Measurements from ENCODE around the gene POU6F1. TPM values are rescaled to one million over a fixed set of nuclear protein-coding genes. Genes with fewer than 3 reads are reported as not detected.

The POU6F1 gene
- total RNA-seq, 2 donors from 2014 or later, result 18.1 to 19.4 TPM

GRCh38 chr12:51202718-51203117, 15.1 kb downstream of the POU6F1 start:
- peak; percentile 3 for DNase-seq (ENCODE audit: low spot score)
- intact Hi-C loops (cut with DNase I), result no loop called here

GRCh38 chr12:51200806-51201205, 17.1 kb downstream of the POU6F1 start:
- intact Hi-C loops (cut with DNase I), result no loop called here
- DNase-seq (ENCODE audit: low spot score), result peak; percentile 26

- intact Hi-C loops (cut with DNase I), result no loop called here
- DNase-seq (ENCODE audit: low spot score), result peak; percentile 5
Observed at GRCh38 chr12:51200156-51200555, 17.7 kb downstream of the POU6F1 start.

- intact Hi-C loops (cut with DNase I), result no loop called here
Observed at GRCh38 chr12:51199366-51199945, 18.4 kb downstream of the POU6F1 start.

GRCh38 chr12:51198568-51199365, 19.1 kb downstream of the POU6F1 start:
- peak; percentile 68 for DNase-seq (ENCODE audit: low spot score)
- intact Hi-C loops (cut with DNase I), result no loop called here

More at GRCh38 chr12:51199366-51199945, 18.4 kb downstream of the POU6F1 start:
- DNase-seq (ENCODE audit: low spot score), result peak; percentile 71

GRCh38 chr12:51197736-51198567, 19.9 kb downstream of the POU6F1 start:
- DNase-seq (ENCODE audit: low spot score), result peak; percentile 68
- intact Hi-C loops (cut with DNase I), result no loop called here

GRCh38 chr12:51196547-51196946, 21.3 kb downstream of the POU6F1 start:
- peak; percentile 79 for DNase-seq (ENCODE audit: low spot score)
- intact Hi-C loops (cut with DNase I), result no loop called here

- intact Hi-C loops (cut with DNase I), result no loop called here
- peak; percentile 58 for DNase-seq (ENCODE audit: low spot score)
Observed at GRCh38 chr12:51195841-51196240, 22.0 kb downstream of the POU6F1 start.

GRCh38 chr12:51192284-51192671, 25.6 kb downstream of the POU6F1 start:
- DNase-seq (ENCODE audit: low spot score), result peak; percentile 20
- intact Hi-C loops (cut with DNase I), result no loop called here

GRCh38 chr12:51191516-51192283, 26.2 kb downstream of the POU6F1 start:
- intact Hi-C loops (cut with DNase I), result no loop called here
- peak; percentile 37 for DNase-seq (ENCODE audit: low spot score)

- intact Hi-C loops (cut with DNase I), result no loop called here
- DNase-seq (ENCODE audit: low spot score), result peak; percentile 17
Observed at GRCh38 chr12:51190820-51191219, 27.0 kb downstream of the POU6F1 start.

GRCh38 chr12:51189790-51190355, 28.0 kb downstream of the POU6F1 start:
- DNase-seq (ENCODE audit: low spot score), result peak; percentile 47
- intact Hi-C loops (cut with DNase I), result no loop called here

GRCh38 chr12:51188359-51189051, 29.4 kb downstream of the POU6F1 start:
- intact Hi-C loops (cut with DNase I), result no loop called here

GRCh38 chr12:51187370-51187987, 30.4 kb downstream of the POU6F1 start:
- peak; percentile 74 for DNase-seq (ENCODE audit: low spot score)
- intact Hi-C loops (cut with DNase I), result loop anchor here in 1 of 2 donors (1.0 kb wide), 1 partner anchor 36 kb away; no protein-coding TSS in a partner anchor

More at GRCh38 chr12:51188359-51189051, 29.4 kb downstream of the POU6F1 start:
- DNase-seq (ENCODE audit: low spot score), result peak; percentile 32

- no peak for DNase-seq (ENCODE audit: low spot score)
- intact Hi-C loops (cut with DNase I), result loop anchor here in 1 of 2 donors (1.0 kb wide), 1 partner anchor 35 kb away; no protein-coding TSS in a partner anchor
Observed at GRCh38 chr12:51186465-51187085, 31.3 kb downstream of the POU6F1 start.

GRCh38 chr12:51185171-51185717, 32.6 kb downstream of the POU6F1 start:
- intact Hi-C loops (cut with DNase I), result no loop called here
- peak; percentile 47 for DNase-seq (ENCODE audit: low spot score)

GRCh38 chr12:51183816-51184215, 34.0 kb downstream of the POU6F1 start:
- intact Hi-C loops (cut with DNase I), result no loop called here
- peak; percentile 43 for DNase-seq (ENCODE audit: low spot score)

Data from posterior vena cava (tissue), 2 donors.